Heart left ventricle (tissue), 13 donors: ENCODE data around the gene MRM1.
A peak's percentile ranks its signal among the peaks of the same experiment; 100 is the strongest.

Experiments
- CTCF ChIP-seq, 12 donors: fragments of 200-600 bp; sonication (generic) in 4 of 12; IDR thresholded peaks; one replicate each; pipeline versions ENCODE4 v1.5.0 to v1.8.0; 2018 to 2022; ENCODE audit warnings: antibody characterized with exemption in 12 of 12, mild to moderate bottlenecking in 5 of 12
- POLR2A ChIP-seq, 2 donors: fragments of 450-650 bp; IDR thresholded peaks; one replicate each; pipeline ENCODE4 v1.6.1; 2017; ENCODE audit warnings: antibody characterized with exemption in 2 of 2, mild to moderate bottlenecking in 2 of 2, moderate library complexity in 2 of 2
- donor health status: ischemic (EF 13 %, LVEDD 7.1; RV severe dilation, severe dysfunction).
- donor health status: DM: no; HTN: yes; CAD: no.
- donor health status: DM: no; HTN: no; CAD: no.
- donor health status: ischemic (EF 25% LVEDD 6.9; RV normal size, moderate dysfunction).
- donor health status: ischemic (EF 25% LVEDD 5.7; RV mildly dilated, moderate dysfunction).
- donor health status: ischemic (EF 35%, LVEDD 5.7; RV mildly dilated, moderate dysfunction).
- donor health status: nonischemic (EF 11% LVEDD 7.7; RV severe dilation, severe dysfunction).
- donor health status: DM: yes; HTN: yes; CAD: no.
- donor health status: PGD.
- donor health status: ischemic (EF 29% LVEDD 5.4; RV normal size, mild dysfunction).
- donor health status: nonischemic (EF 23%, LVEDD 6.1; RV moderate dilation, normal function).

- peak in 2 of 12 donors; percentile 20 to 27 for TF ChIP-seq CTCF (IDR thresholded peaks at IDR 0.05)
- no peak for TF ChIP-seq POLR2A (IDR thresholded peaks at IDR 0.05)
Observed at GRCh38 chr17:36657763-36658490, 56.5 kb downstream of the MRM1 start.
